Activated T-cell treated with anti-CD3 and anti-CD28 coated beads, Interleukin-2, amount 50 U/mL, for 72 hours (primary cell): ENCODE measurements around the gene ZNF276. TPM values are rescaled to one million over a fixed set of nuclear protein-coding genes. Genes with fewer than 3 reads are reported as not detected.
"Not testable (repeated sequence)": the region's sequence is repeated elsewhere in the genome, so short reads cannot be mapped to it uniquely, and the experiment has no call there.

Experiments used
- ATAC-seq, 2 donors: fragments of 150-1000 bp; cut with Tn5 transposase; replicated peaks in 1 of 2; 2 replicates each; pipeline ENCODE4 v1.10.0; 2021; ENCODE audit warnings: moderate library complexity in 2 of 2, mild to moderate bottlenecking in 1 of 2
- DNase-seq, 2 donors: peaks; one replicate each; pipeline ENCODE4 v3.0.0; 2021 to 2022; ENCODE audit warnings: mixed read lengths in 1 of 2
- H3K27ac Mint-ChIP-seq: one replicate; pipeline ENCODE4 v1.8.0; 2022; ENCODE audit warnings: mild to moderate bottlenecking, moderate library complexity, mixed read lengths
- H3K27me3 Mint-ChIP-seq: one replicate; pipeline ENCODE4 v1.8.0; 2022; ENCODE audit warnings: low read depth, mixed read lengths
- H3K36me3 Mint-ChIP-seq, 2 donors: one replicate each; pipeline ENCODE4 v1.8.0; 2022; ENCODE audit warnings: mixed read lengths in 2 of 2, mild to moderate bottlenecking in 1 of 2; ENCODE audit not compliant: insufficient read depth in 2 of 2
- H3K4me1 Mint-ChIP-seq: one replicate; pipeline ENCODE4 v1.8.0; 2022; ENCODE audit warnings: low read depth, mixed read lengths
- H3K4me3 Mint-ChIP-seq, 2 donors: one replicate each; pipeline ENCODE4 v1.8.0; 2022; ENCODE audit warnings: mild to moderate bottlenecking in 2 of 2, mixed read lengths in 2 of 2, moderate library complexity in 2 of 2
- H3K9me3 Mint-ChIP-seq, 2 donors: one replicate each; pipeline ENCODE4 v1.8.0; 2022; ENCODE audit warnings: mixed read lengths in 2 of 2
- total RNA-seq, 2 donors: library from RNA; stranded (reverse); gene quantifications; one replicate each; pipeline ENCODE4 v1.2.3, GENCODE V29; 2022

ZNF276 gene
- total RNA-seq, 2 donors from 2014 or later = 27.1 to 31.1 TPM

DNA sequence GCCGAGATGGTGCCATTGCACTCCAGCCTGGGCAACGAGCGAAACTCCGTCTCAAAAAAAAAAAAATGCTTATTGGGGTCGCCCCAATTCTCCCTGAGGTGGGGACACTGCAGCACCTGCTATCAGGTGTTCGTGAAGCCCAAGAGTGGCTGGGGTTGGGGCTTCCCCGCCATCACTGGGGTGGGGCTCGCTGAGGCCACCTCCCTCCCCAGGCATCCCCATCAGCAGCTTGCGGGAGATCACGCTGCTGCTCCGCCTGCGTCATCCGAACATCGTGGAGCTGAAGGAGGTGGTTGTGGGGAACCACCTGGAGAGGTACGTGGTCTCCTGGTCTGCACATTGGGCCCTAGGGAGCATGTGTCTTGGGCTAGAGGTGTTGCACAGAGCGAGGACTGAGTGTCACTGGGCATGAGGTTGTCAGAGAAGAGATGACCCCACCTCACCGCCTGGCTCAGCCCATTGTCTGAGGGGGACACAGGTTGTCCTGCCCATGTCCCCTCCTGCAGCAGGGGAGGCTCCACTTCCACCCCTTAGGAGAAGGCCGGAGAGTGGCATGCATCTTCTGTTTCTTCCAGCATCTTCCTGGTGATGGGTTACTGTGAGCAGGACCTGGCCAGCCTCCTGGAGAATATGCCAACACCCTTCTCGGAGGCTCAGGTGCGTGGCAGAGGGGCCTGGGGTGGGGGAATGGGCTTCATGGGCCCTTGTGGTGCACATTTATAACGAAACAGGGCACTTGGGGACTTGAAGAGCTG is 29.9 kb upstream of the ZNF276 start:
- DNase-seq = no peak
- H3K27me3 Mint-ChIP-seq = no peaks in the 10 kb centered on the region
- H3K4me3 Mint-ChIP-seq = no peak overlapping the region
- peaks cover 4 to 5% of the 10 kb centered on the region in 2 donors for H3K36me3 Mint-ChIP-seq
- H3K4me1 Mint-ChIP-seq = peaks cover 22% of the 10 kb centered on the region
- H3K27ac Mint-ChIP-seq = no peak overlapping the region
- ATAC-seq = no peak
- H3K9me3 Mint-ChIP-seq = no peaks in the 10 kb centered on the region

DNA sequence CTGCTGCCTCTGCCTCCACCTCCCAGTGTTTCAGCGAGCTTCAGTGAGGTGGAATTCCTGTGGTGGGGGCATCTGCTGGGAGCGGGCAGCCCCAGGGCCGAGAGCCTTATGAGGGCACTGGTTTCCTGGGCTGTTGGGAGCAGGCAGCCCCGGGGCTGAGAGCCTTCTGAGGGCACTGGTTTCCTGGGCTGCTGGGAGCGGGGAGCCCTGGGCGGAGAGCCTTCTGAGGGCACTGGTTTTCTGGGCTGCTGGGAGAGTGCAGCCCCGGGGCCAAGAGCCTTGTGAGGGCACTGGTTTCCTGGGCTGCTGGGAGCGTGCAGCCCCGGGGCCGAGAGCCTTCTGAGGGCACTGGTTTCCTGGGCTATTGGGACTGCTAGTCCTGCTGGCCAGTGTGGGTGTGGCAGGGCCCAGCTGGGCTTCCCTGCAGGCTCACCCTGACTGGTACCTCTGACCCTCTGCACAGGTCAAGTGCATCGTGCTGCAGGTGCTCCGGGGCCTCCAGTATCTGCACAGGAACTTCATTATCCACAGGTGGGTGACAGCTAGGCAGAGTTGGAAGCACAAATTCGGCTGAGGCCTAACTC is 29.3 kb upstream of the ZNF276 start:
- H3K27me3 Mint-ChIP-seq = no peaks in the 10 kb centered on the region
- H3K9me3 Mint-ChIP-seq = no peaks in the 10 kb centered on the region
- no peak overlapping the region for H3K27ac Mint-ChIP-seq
- H3K36me3 Mint-ChIP-seq = peaks cover 4% of the 10 kb centered on the region in 2 donors
- H3K4me1 Mint-ChIP-seq = peaks cover 25% of the 10 kb centered on the region
- DNase-seq (no peak), ATAC-seq (no peak)
- H3K4me3 Mint-ChIP-seq = no peak overlapping the region

- Mint-ChIP-seq H3K4me1 (peaks cover 13% of the 10 kb centered on the region), H3K27me3 (no peaks in the 10 kb centered on the region), H3K9me3 (no peaks in the 10 kb centered on the region), H3K4me3 (no peak overlapping the region), H3K27ac (no peak overlapping the region), H3K36me3 (peaks cover 3 to 4% of the 10 kb centered on the region in 2 donors)
- ATAC-seq = no peak
- DNase-seq = no peak
Observed at GRCh38 chr16:89693289-89693731, 28.0 kb upstream of the ZNF276 start.

DNA sequence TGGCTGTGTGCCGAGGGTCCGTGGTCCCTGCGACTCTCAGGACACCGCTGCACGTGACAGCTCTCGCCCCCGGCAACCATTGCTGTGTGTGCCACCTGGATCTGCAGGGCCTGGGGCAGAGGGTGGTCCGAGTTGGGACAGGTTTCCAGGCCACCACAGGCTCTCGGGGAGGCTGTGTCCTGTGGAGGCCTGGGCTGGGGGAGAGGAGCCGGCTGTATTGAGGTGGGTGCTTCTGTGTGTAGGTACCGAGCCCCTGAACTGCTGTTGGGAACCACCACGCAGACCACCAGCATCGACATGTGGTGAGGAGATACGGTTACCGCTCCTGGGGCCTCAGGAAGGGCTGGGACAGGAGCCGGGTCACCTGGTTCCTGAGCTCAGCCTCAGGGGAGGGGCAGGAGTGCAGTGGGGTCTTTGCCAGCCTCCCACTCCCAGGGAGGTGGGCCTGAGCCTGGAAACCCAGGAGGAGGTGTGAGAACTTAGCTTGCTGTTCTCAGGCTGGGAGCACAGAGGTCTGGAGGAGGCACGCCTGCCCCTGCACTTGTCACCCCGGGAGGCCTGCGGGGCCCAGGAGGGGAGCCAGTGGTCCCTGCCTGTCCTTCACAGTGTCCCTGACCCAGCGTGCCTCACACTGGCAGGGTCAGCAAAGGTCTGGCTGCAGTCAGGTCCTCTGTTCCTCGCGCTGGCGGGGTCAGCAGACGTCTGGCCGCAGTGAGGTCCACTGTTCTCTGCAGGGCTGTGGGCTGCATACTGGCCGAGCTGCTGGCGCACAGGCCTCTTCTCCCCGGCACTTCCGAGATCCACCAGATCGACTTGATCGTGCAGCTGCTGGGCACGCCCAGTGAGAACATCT is 27.2 kb upstream of the ZNF276 start:
- no peaks in the 10 kb centered on the region for H3K27me3 Mint-ChIP-seq
- no peak overlapping the region for H3K4me3 Mint-ChIP-seq
- no peaks in the 10 kb centered on the region for H3K9me3 Mint-ChIP-seq
- H3K36me3 Mint-ChIP-seq = peaks cover 3 to 4% of the 10 kb centered on the region in 2 donors
- DNase-seq (no peak), ATAC-seq (no peak)
- H3K4me1 Mint-ChIP-seq = peaks cover 10% of the 10 kb centered on the region
- no peak overlapping the region for H3K27ac Mint-ChIP-seq

DNA sequence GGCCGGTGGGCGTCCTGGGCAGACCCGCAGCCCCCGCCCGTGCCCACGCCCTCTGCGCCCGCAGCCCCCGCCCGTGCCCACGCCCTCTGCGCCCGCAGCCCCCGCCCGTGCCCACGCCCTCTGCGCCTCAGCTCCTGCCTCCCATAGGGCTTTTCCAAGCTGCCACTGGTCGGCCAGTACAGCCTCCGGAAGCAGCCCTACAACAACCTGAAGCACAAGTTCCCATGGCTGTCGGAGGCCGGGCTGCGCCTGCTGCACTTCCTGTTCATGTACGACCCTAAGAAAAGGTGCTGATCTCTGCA is 26.6 kb upstream of the ZNF276 start:
- H3K27ac Mint-ChIP-seq, ATAC-seq, H3K27me3 Mint-ChIP-seq, H3K36me3 Mint-ChIP-seq, H3K4me3 Mint-ChIP-seq, DNase-seq, H3K9me3 Mint-ChIP-seq: not testable (repeated sequence)
- H3K4me1 Mint-ChIP-seq = peaks cover 10% of the 10 kb centered on the region

DNA sequence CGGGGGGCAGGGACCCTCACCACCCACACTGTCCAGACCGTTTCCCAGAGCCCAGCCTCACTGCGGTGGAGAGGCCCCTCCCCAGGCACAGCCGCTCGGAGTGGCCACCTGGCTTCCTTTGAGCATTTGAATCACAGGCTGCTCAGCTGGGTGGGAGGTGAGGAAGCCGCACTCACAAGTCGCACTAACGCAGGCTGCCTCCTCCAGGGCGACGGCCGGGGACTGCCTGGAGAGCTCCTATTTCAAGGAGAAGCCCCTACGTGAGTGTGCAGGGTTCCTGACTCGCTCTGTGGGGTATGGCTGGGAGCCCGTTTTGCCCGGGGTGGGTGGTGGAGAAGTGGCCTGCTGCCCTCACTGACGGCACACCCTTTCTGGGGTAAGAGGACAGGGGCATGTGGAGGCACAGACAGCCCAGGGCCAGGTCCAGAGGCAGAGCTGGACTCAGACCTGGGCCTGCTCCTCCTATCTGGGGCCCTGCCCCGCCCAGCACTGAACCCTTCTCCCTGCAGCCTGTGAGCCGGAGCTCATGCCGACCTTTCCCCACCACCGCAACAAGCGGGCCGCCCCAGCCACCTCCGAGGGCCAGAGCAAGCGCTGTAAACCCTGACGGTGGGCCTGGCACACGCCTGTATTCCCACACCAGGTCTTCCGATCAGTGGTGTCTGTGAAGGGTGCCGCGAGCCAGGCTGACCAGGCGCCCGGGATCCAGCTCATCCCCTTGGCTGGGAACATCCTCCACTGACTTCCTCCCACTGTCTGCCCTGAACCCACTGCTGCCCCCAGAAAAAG is 26.1 kb upstream of the ZNF276 start:
- no peaks in the 10 kb centered on the region for H3K27me3 Mint-ChIP-seq
- no peaks in the 10 kb centered on the region for H3K9me3 Mint-ChIP-seq
- peaks cover 14% of the 10 kb centered on the region for H3K4me1 Mint-ChIP-seq
- no peak for ATAC-seq
- no peak for DNase-seq
- peaks cover 0 to 4% of the 10 kb centered on the region in 2 donors for H3K36me3 Mint-ChIP-seq
- H3K27ac Mint-ChIP-seq = no peak overlapping the region
- no peak overlapping the region for H3K4me3 Mint-ChIP-seq

- no peak for ATAC-seq
- no peak for DNase-seq
- Mint-ChIP-seq H3K27me3 (no peaks in the 10 kb centered on the region), H3K4me3 (no peak overlapping the region), H3K27ac (no peak overlapping the region), H3K36me3 (peaks cover 0 to 2% of the 10 kb centered on the region in 2 donors), H3K9me3 (no peaks in the 10 kb centered on the region), H3K4me1 (peaks cover 14% of the 10 kb centered on the region)
Observed at GRCh38 chr16:89695875-89696669, 25.3 kb upstream of the ZNF276 start.

GRCh38 chr16:89696670-89697128 is 24.6 kb upstream of the ZNF276 start:
- no peaks in the 10 kb centered on the region for H3K9me3 Mint-ChIP-seq
- peaks cover 14% of the 10 kb centered on the region for H3K4me1 Mint-ChIP-seq
- H3K4me3 Mint-ChIP-seq = no peak overlapping the region
- no peaks in the 10 kb centered on the region for H3K27me3 Mint-ChIP-seq
- no peak overlapping the region for H3K27ac Mint-ChIP-seq
- ATAC-seq (no peak), DNase-seq (peak; percentile 42 to 44)
- peaks cover 0 to 2% of the 10 kb centered on the region in 2 donors for H3K36me3 Mint-ChIP-seq

GRCh38 chr16:89697161-89697615 is 24.1 kb upstream of the ZNF276 start:
- ATAC-seq (no peak), DNase-seq (no peak)
- H3K27ac Mint-ChIP-seq = no peak overlapping the region

DNA sequence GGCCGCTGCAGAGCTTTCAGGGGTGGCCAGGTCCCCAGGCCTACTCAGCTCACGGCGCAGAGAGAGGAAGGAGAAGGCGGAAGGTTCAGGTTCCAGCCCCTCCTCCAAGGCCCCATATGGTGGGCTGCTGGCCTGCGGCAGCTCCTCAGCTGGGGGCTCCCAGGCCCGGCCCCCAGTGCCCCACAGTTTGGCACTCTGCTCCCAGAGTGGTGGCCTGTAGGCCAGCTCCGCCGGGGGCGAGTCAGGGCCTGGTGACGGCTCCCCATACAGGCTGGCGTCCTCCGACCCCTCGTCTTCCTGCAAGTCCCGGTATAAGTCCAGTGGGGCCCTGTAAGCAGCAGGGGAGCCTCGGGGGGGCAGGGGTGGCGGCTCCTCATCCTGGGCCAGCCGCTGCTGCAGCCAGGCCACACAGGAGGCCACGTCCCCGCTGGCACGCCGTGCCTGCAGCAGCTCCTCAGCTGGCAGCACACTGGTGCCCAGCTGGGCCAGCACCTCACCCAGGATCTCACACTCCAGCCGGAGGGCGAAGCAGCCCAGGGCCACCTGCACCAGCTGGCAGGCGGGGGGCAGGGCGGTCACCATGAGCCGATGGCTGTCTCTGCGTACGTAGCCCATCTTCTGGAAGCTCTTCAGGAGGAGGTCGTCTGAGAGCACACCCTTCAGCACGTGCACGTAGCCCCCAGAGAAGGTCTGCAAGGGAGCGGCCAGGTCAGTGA is 23.6 kb upstream of the ZNF276 start:
- H3K4me3 Mint-ChIP-seq = no peak overlapping the region
- H3K4me1 Mint-ChIP-seq = peaks cover 21% of the 10 kb centered on the region
- H3K27me3 Mint-ChIP-seq = no peaks in the 10 kb centered on the region
- ATAC-seq = no peak
- H3K36me3 Mint-ChIP-seq = peaks cover 0 to 2% of the 10 kb centered on the region in 2 donors
- H3K27ac Mint-ChIP-seq = no peak overlapping the region
- H3K9me3 Mint-ChIP-seq = no peaks in the 10 kb centered on the region
- no peak for DNase-seq

More at GRCh38 chr16:89697161-89697615, 24.1 kb upstream of the ZNF276 start:
- Mint-ChIP-seq H3K9me3 (no peaks in the 10 kb centered on the region), H3K4me3 (no peak overlapping the region), H3K27me3 (no peaks in the 10 kb centered on the region), H3K4me1 (peaks cover 16% of the 10 kb centered on the region), H3K36me3 (peaks cover 0 to 2% of the 10 kb centered on the region in 2 donors)

DNA sequence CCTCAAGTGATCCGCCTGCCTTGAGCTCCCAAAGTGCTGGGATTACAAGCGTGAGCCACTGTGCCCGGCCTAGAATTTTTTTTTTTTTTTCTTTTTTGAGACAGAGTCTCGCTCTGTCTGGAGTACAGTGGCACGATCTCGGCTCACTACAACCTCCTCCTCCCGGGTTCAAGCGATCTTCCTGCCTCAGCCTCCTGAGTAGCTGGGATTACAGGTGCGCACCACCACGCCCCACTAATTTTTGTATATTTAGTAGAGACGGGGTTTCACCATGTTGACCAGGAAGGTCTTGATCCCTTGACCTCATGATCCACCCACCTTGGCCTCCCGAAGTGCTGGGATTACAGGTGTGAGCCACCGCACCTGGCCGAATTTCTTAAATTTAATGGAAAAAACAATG is 22.6 kb upstream of the ZNF276 start:
- not testable (repeated sequence) for DNase-seq, H3K36me3 Mint-ChIP-seq, ATAC-seq, H3K4me3 Mint-ChIP-seq, H3K27me3 Mint-ChIP-seq, H3K9me3 Mint-ChIP-seq, H3K27ac Mint-ChIP-seq
- peaks cover 21% of the 10 kb centered on the region for H3K4me1 Mint-ChIP-seq
